NCI-H2081 treated with DMSO at 0.1 percent for 48 hours (cell line): ENCODE results near the gene ABCA4.

Experiments
- DNase-seq: peaks from one replicate; lab custom pipeline; 2025; lab: John Stamatoyannopoulos, UW

The ABCA4 gene

GRCh38 chr1:94104776-94105580 lies 16.0 kb downstream of the ABCA4 start:
- DNase-seq = no peak

GRCh38 chr1:94104127-94104684 lies 16.7 kb downstream of the ABCA4 start:
- DNase-seq = no peak

GRCh38 chr1:94103608-94104007 lies 17.3 kb downstream of the ABCA4 start:
- no peak for DNase-seq

- no peak for DNase-seq
Measured at GRCh38 chr1:94101613-94102525, 19.1 kb downstream of the ABCA4 start.

GRCh38 chr1:94100785-94101612 lies 19.9 kb downstream of the ABCA4 start:
- no peak for DNase-seq

- no peak for DNase-seq
Measured at GRCh38 chr1:94100129-94100784, 20.7 kb downstream of the ABCA4 start.

GRCh38 chr1:94099303-94099702 lies 21.6 kb downstream of the ABCA4 start:
- no peak for DNase-seq

- DNase-seq = no peak
Measured at GRCh38 chr1:94098585-94099111, 22.3 kb downstream of the ABCA4 start.

GRCh38 chr1:94096797-94097549 lies 24.0 kb downstream of the ABCA4 start:
- DNase-seq = no peak

- no peak for DNase-seq
Measured at GRCh38 chr1:94095744-94096469, 25.0 kb downstream of the ABCA4 start.

GRCh38 chr1:94095112-94095637 lies 25.8 kb downstream of the ABCA4 start:
- no peak for DNase-seq

- no peak for DNase-seq
Measured at GRCh38 chr1:94094469-94095111, 26.4 kb downstream of the ABCA4 start.

GRCh38 chr1:94093996-94094395 lies 27.0 kb downstream of the ABCA4 start:
- DNase-seq = no peak

GRCh38 chr1:94093396-94093795 lies 27.6 kb downstream of the ABCA4 start:
- no peak for DNase-seq

- no peak for DNase-seq
Measured at GRCh38 chr1:94092210-94092613, 28.7 kb downstream of the ABCA4 start.

- no peak for DNase-seq
Measured at GRCh38 chr1:94090761-94091160, 30.2 kb downstream of the ABCA4 start.

GRCh38 chr1:94087193-94087592 lies 33.8 kb downstream of the ABCA4 start:
- no peak for DNase-seq

GRCh38 chr1:94084547-94084946 lies 36.4 kb downstream of the ABCA4 start:
- no peak for DNase-seq

GRCh38 chr1:94084085-94084484 lies 36.9 kb downstream of the ABCA4 start:
- DNase-seq = no peak
